Lung (tissue), 16 donors: ENCODE data around the gene ZIC3. TPM values are rescaled to one million over a fixed set of nuclear protein-coding genes. Genes with fewer than 3 reads are reported as not detected.
A peak's percentile ranks its signal among the peaks of the same experiment; 100 is the strongest.

Source experiments
- ATAC-seq: fragments of 200-7000 bp; cut with Tn5 transposase; one replicate; pipeline ENCODE4 v1.9.1; 2020; ENCODE audit warnings: moderate number of reproducible peaks; ENCODE audit not compliant: insufficient read depth, low FRiP score
- DNase-seq, 3 donors: peaks; one replicate each; pipeline ENCODE4 v3.0.0-alpha.2; 2013 to 2017
- H3K27ac ChIP-seq, 2 donors: one replicate each; pipeline ENCODE4 v1.5.1; 2013; ENCODE audit warnings: mild to moderate bottlenecking in 2 of 2, moderate library complexity in 2 of 2, control low read depth in 1 of 2, inconsistent platforms in 1 of 2, low read depth in 1 of 2, low read length in 1 of 2
- H3K27me3 ChIP-seq, 3 donors: one replicate each; pipeline ENCODE4 v1.5.1; 2013; ENCODE audit warnings: low read length in 2 of 3; ENCODE audit not compliant: control insufficient read depth in 3 of 3, insufficient read depth in 3 of 3
- H3K36me3 ChIP-seq, 4 donors: one replicate each; pipeline ENCODE4 v1.5.1; 2013; ENCODE audit warnings: low read length in 4 of 4, mild to moderate bottlenecking in 1 of 4, moderate library complexity in 1 of 4; ENCODE audit not compliant: control insufficient read depth in 4 of 4, insufficient read depth in 4 of 4
- H3K4me1 ChIP-seq, 5 donors: one replicate each; pipeline ENCODE4 v1.5.1; 2013; ENCODE audit warnings: low read length in 5 of 5, mild to moderate bottlenecking in 2 of 5, moderate library complexity in 1 of 5; ENCODE audit not compliant: control insufficient read depth in 5 of 5, insufficient read depth in 5 of 5
- H3K4me3 ChIP-seq: one replicate; pipeline ENCODE4 v1.5.1; 2013; ENCODE audit warnings: mild to moderate bottlenecking, control low read depth, moderate library complexity
- H3K9ac ChIP-seq, 2 donors: one replicate each; pipeline ENCODE4 v1.5.1; 2013; ENCODE audit warnings: low read length in 2 of 2, control low read depth in 1 of 2; ENCODE audit not compliant: insufficient read depth in 1 of 2
- H3K9me3 ChIP-seq, 4 donors: one replicate each; pipeline ENCODE4 v1.5.1; 2013; ENCODE audit warnings: low read length in 3 of 4, mild to moderate bottlenecking in 1 of 4, moderate library complexity in 1 of 4; ENCODE audit not compliant: control insufficient read depth in 4 of 4, insufficient read depth in 3 of 4
- WGBS, 2 donors: extraction: QIAGEN DNeasy Blood & Tissue Kit; methylation state at CpG; one replicate each; pipeline ENCODE4 v1.1.7; 2013; 5-methylcytosine and 5-hydroxymethylcytosine counted together
- long read RNA-seq, 5 donors: transcript quantifications; one replicate each; lab custom pipeline, GENCODE V29; 2026
- polyA plus RNA-seq, 2 donors: library from polyadenylated mRNA; stranded (reverse); fragments of 200-250 nt; gene quantifications; one replicate each; pipeline ENCODE4 v1.2.1, GENCODE V29; 2013
- total RNA-seq, 2 donors: library from RNA; depleted of rRNA in 1 of 2; stranded (reverse); fragments of >200 nt in 1 of 2; gene quantifications; one replicate each; pipeline ENCODE4 v1.2.1, GENCODE V29; 2014 to 2021
- TF ChIP-seq, protein P1 (sequence below): IDR thresholded peaks from 2 replicates; pipeline ENCODE4 v1.5.1; 2012; ENCODE audit warnings: mild to moderate bottlenecking; ENCODE audit errors: control extremely low read depth, extremely low read depth
- donor health status: control.
- donor health status: control.
- donor health status: Bipolar disorder and iron deficiency.
- donor health status: healthy.
- donor health status: DM: yes; HTN: yes; CAD: no.

Gene ZIC3
- not detected for total RNA-seq
- polyA plus RNA-seq, result not detected
- long read RNA-seq, donor 1, result 0 reads
- long read RNA-seq, donor 2, result 0 reads
- long read RNA-seq, donor 3, result 0 reads
- long read RNA-seq, donor 4, result 0 reads
- long read RNA-seq, donor 5, result 0 reads

GRCh38 chrX:137565921-137566745 lies at the start of gene ZIC3:
Gene ZIC3 (plus strand): TSS chrX:137566127. CDS start chrX:137566692, 565 bp downstream.
- peaks cover 10 to 81% (median 73%) of the 10 kb centered on the region in 3 donors for H3K27me3 ChIP-seq
- WGBS, 2 donors, result 1 to 37% methylated on average over 41 to 69 of the region's 69 CpGs
- DNase-seq, result peak; percentile 42 to 69 (median 65)

GRCh38 chrX:137519459-137519858 lies 46.5 kb upstream of the ZIC3 start:
- WGBS, 2 donors, result 66 to 87% methylated on average over 3 of the region's 3 CpGs
- Histone ChIP-seq H3K4me1 (no peaks in the 10 kb centered on the region), H3K9ac (no peak overlapping the region), H3K36me3 (no peaks in the 10 kb centered on the region), H3K27me3 (peaks cover 0 to 7% (median 3%) of the 10 kb centered on the region in 3 donors), H3K9me3 (no peaks in the 10 kb centered on the region), H3K27ac (no peak overlapping the region), H3K4me3 (no peak overlapping the region)
- no peak for ATAC-seq
- DNase-seq, result no peak
- TF ChIP-seq, protein P1, sequence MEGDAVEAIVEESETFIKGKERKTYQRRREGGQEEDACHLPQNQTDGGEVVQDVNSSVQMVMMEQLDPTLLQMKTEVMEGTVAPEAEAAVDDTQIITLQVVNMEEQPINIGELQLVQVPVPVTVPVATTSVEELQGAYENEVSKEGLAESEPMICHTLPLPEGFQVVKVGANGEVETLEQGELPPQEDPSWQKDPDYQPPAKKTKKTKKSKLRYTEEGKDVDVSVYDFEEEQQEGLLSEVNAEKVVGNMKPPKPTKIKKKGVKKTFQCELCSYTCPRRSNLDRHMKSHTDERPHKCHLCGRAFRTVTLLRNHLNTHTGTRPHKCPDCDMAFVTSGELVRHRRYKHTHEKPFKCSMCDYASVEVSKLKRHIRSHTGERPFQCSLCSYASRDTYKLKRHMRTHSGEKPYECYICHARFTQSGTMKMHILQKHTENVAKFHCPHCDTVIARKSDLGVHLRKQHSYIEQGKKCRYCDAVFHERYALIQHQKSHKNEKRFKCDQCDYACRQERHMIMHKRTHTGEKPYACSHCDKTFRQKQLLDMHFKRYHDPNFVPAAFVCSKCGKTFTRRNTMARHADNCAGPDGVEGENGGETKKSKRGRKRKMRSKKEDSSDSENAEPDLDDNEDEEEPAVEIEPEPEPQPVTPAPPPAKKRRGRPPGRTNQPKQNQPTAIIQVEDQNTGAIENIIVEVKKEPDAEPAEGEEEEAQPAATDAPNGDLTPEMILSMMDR, result no peak

More at GRCh38 chrX:137565921-137566745, at the start of gene ZIC3:
- H3K9ac ChIP-seq, result no peak within 1 kb of the TSS
- peak within 1 kb of the TSS; percentile 3 for H3K4me3 ChIP-seq
- peak; percentile 76 for ATAC-seq
- peaks cover 0 to 10% (median 0%) of the 10 kb centered on the region in 5 donors for H3K4me1 ChIP-seq
- TF ChIP-seq, protein P1, result no peak
- no peak within 1 kb of the TSS for H3K27ac ChIP-seq
- no peaks in the 10 kb centered on the region for H3K36me3 ChIP-seq
- H3K9me3 ChIP-seq, result peaks cover 0 to 19% (median 0%) of the 10 kb centered on the region in 4 donors

DNA sequence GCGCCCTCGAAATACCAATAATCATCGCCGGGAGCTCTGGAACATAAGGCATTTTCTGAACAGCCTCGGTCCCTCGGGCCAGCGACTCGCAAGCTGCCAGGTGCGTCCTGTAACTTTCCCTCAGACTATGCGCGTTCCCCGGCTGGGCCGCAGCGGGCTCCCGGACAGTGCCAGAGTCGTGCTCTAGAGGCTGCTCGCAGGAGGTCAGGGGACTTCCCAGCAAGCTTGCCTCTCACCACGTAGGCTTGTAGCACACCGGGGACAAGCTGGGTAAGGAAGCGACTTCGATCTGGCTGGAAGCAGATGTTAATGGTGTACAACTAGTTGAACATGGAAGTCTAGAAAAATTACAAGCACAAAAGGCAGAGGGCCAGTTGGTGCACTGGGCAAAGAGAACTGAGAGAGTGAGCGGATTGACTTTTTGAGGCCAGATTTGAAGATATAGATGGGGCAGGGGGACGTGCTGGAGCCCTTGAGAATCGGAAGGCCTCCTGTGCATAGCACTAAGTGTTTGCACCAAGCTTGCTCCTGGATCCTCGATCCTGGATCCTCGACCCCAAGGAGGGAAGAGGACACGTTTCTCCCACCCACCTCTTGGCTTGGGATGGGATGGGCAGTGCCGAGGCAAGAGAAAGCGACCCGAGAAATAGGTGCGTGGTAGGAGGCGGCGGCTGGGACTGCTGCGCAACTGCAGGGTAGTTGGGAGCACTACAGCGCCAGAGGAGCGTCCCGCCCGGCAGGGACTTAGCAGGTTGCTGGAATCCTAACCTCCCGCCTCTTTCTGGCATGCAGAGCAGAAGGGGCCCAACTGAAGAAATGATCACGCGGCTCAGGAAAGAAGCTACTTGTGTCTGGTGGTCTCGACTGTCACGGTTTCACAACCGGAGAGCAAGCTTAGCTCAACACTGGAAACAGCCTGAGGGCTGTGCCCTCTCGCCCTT lies 19.9 kb upstream of the ZIC3 start:
- H3K36me3 ChIP-seq, result no peaks in the 10 kb centered on the region
- no peak for ATAC-seq
- H3K9ac ChIP-seq, result no peak overlapping the region
- no peak overlapping the region for H3K27ac ChIP-seq
- H3K4me3 ChIP-seq, result no peak overlapping the region
- TF ChIP-seq, protein P1, result no peak
- H3K9me3 ChIP-seq, result peaks cover 0 to 22% (median 0%) of the 10 kb centered on the region in 4 donors
- WGBS, 2 donors, result 7 to 32% methylated on average over 40 to 45 of the region's 45 CpGs
- DNase-seq, result no peak
- H3K27me3 ChIP-seq, result peaks cover 4 to 78% (median 66%) of the 10 kb centered on the region in 3 donors
- peaks cover 0 to 3% (median 0%) of the 10 kb centered on the region in 5 donors for H3K4me1 ChIP-seq
